LNCAP (cell line): Measurements from ENCODE around the gene ASPSCR1.

ENCODE experiments used
- CTCF ChIP-seq: fragments of 450-650 bp; IDR thresholded peaks from 2 replicates; pipeline ENCODE4 v1.5.1; 2017; ENCODE audit warnings: mild to moderate bottlenecking

ASPSCR1 gene

GRCh38 chr17:81980707-81981343, 3.4 kb downstream of the ASPSCR1 start:
- no peak for TF ChIP-seq CTCF

GRCh38 chr17:81983011-81983638, 5.7 kb downstream of the ASPSCR1 start:
- no peak for TF ChIP-seq CTCF

GRCh38 chr17:81983639-81984373, 6.4 kb downstream of the ASPSCR1 start:
- TF ChIP-seq CTCF, result no peak

GRCh38 chr17:81984773-81985410, 7.5 kb downstream of the ASPSCR1 start:
- no peak for TF ChIP-seq CTCF

GRCh38 chr17:81986606-81987005, 9.2 kb downstream of the ASPSCR1 start:
- no peak for TF ChIP-seq CTCF

GRCh38 chr17:81987161-81987770, 9.8 kb downstream of the ASPSCR1 start:
- no peak for TF ChIP-seq CTCF
